Uterus (tissue), 4 donors: ENCODE results near the gene GATA6. TPM values are rescaled to one million over a fixed set of nuclear protein-coding genes. Genes with fewer than 3 reads are reported as not detected.
A peak's percentile ranks its signal among the peaks of the same experiment; 100 is the strongest.

Source experiments
- DNase-seq, 2 donors: peaks; one replicate each; pipeline ENCODE4 v3.0.0-alpha.2; 2019 to 2020
- H3K27ac ChIP-seq, 2 donors: fragments of 200-600 bp; sonication (generic); 1 replicate in 1 of 2; 2 replicates in 1 of 2; pipeline ENCODE4 v1.5.1; 2016 to 2018
- H3K27me3 ChIP-seq, 2 donors: fragments of 200-600 bp; sonication (generic); one replicate each; pipeline ENCODE4 v1.5.1; 2018 to 2019; ENCODE audit warnings: control low read depth in 1 of 2
- H3K36me3 ChIP-seq, 2 donors: fragments of 200-600 bp; sonication (generic); one replicate each; pipeline ENCODE4 v1.5.1; 2019; ENCODE audit warnings: control low read depth in 1 of 2
- H3K4me1 ChIP-seq, 2 donors: fragments of 200-600 bp; sonication (generic); one replicate each; pipeline ENCODE4 v1.5.1; 2018 to 2019; ENCODE audit warnings: control low read depth in 1 of 2
- H3K4me3 ChIP-seq, 2 donors: fragments of 200-600 bp; sonication (generic); 1 replicate in 1 of 2; 2 replicates in 1 of 2; pipeline ENCODE4 v1.5.1; 2018 to 2019; ENCODE audit warnings: mild to moderate bottlenecking in 1 of 2
- H3K9me3 ChIP-seq, 2 donors: fragments of 200-600 bp; sonication (generic); one replicate each; pipeline ENCODE4 v1.5.1; 2019; ENCODE audit warnings: control low read depth in 1 of 2
- CTCF ChIP-seq, 4 experiments: fragments of 200-600 bp in 2 of 4; fragments of 450-650 bp in 2 of 4; sonication (generic) in 2 of 4; IDR thresholded peaks; one replicate each; pipeline ENCODE4 v1.5.1; 2016 to 2019; ENCODE audit warnings: antibody characterized with exemption in 4 of 4, mild to moderate bottlenecking in 2 of 4, moderate library complexity in 1 of 4
- POLR2A ChIP-seq, 2 donors: fragments of 450-650 bp; IDR thresholded peaks; one replicate each; pipeline ENCODE4 v1.6.1; 2016; ENCODE audit warnings: antibody characterized with exemption in 2 of 2, mild to moderate bottlenecking in 1 of 2, moderate library complexity in 1 of 2
- intact Hi-C: fragments of 100-400 bp; cut with DNase I; formaldehyde crosslinking; loops from one replicate; pipeline ENCODE4 v1.15.1; 2023; ENCODE audit warnings: low total_unique reads
- total RNA-seq, 4 donors: library from RNA; depleted of rRNA in 3 of 4; stranded (reverse); fragments of >200 nt in 3 of 4; gene quantifications; one replicate each; pipeline versions ENCODE4 v1.1.0 to v1.2.4, GENCODE V29; 2014 to 2023
- donor health status: DM: yes; HTN: yes; CAD: no.

GATA6 gene
- total RNA-seq, 4 donors from 2014 or later = 28.2 to 59.6 (median 39.5) TPM

- H3K27ac ChIP-seq = peak overlapping the region; percentile 99 to 100
- peak overlapping the region; percentile 89 to 96 for H3K4me3 ChIP-seq
- H3K36me3 ChIP-seq = no peaks in the 10 kb centered on the region
- intact Hi-C loops = loop anchor here (10.0 kb wide), 1 partner anchor 398 kb away; no protein-coding TSS in a partner anchor
- H3K9me3 ChIP-seq = no peaks in the 10 kb centered on the region
- TF ChIP-seq CTCF (IDR thresholded peaks at IDR 0.05) (no peak), POLR2A (IDR thresholded peaks at IDR 0.05) (peak in 1 of 2 donors; percentile 13)
- no peaks in the 10 kb centered on the region for H3K4me1 ChIP-seq
- DNase-seq = peak; percentile 62 to 79
- no peaks in the 10 kb centered on the region for H3K27me3 ChIP-seq
Observed at GRCh38 chr18:22166069-22166950, 3.1 kb upstream of the GATA6 start.

GRCh38 chr18:22167091-22167470, 2.3 kb upstream of the GATA6 start:
- intact Hi-C loops = loop anchor here (10.0 kb wide), 1 partner anchor 398 kb away; no protein-coding TSS in a partner anchor
- no peak for TF ChIP-seq POLR2A (IDR thresholded peaks at IDR 0.05)
- TF ChIP-seq CTCF (IDR thresholded peaks at IDR 0.05) = no peak
- H3K9me3 ChIP-seq = no peaks in the 10 kb centered on the region
- H3K4me1 ChIP-seq = no peaks in the 10 kb centered on the region
- peak in 1 of 2 donors; percentile 46 for DNase-seq
- H3K36me3 ChIP-seq = no peaks in the 10 kb centered on the region
- H3K27ac ChIP-seq = peak overlapping the region; percentile 99 to 100
- no peaks in the 10 kb centered on the region for H3K27me3 ChIP-seq
- peak overlapping the region; percentile 89 to 96 for H3K4me3 ChIP-seq

GRCh38 chr18:22167471-22168241, 1.7 kb upstream of the GATA6 start:
- Histone ChIP-seq H3K4me1 (no peaks in the 10 kb centered on the region), H3K9me3 (no peaks in the 10 kb centered on the region), H3K36me3 (no peaks in the 10 kb centered on the region), H3K27ac (peak overlapping the region; percentile 99 to 100), H3K27me3 (no peaks in the 10 kb centered on the region), H3K4me3 (peak overlapping the region; percentile 89 to 96)
- intact Hi-C loops = loop anchor here (10.0 kb wide), 1 partner anchor 397 kb away; no protein-coding TSS in a partner anchor
- TF ChIP-seq CTCF (IDR thresholded peaks at IDR 0.05) (no peak), POLR2A (IDR thresholded peaks at IDR 0.05) (peak in 1 of 2 donors; percentile 19)
- peak; percentile 44 to 48 for DNase-seq

GRCh38 chr18:22168360-22168921, 948 bp upstream of the GATA6 start:
- TF ChIP-seq POLR2A (IDR thresholded peaks at IDR 0.05) = no peak
- peak in 1 of 4 experiments; percentile 28 for TF ChIP-seq CTCF (IDR thresholded peaks at IDR 0.05)
- no peaks in the 10 kb centered on the region for H3K27me3 ChIP-seq
- peak; percentile 40 for DNase-seq
- intact Hi-C loops = loop anchor here (10.0 kb wide), 1 partner anchor 396 kb away; no protein-coding TSS in a partner anchor
- no peaks in the 10 kb centered on the region for H3K36me3 ChIP-seq
- H3K4me1 ChIP-seq = no peaks in the 10 kb centered on the region
- peak overlapping the region; percentile 89 to 96 for H3K4me3 ChIP-seq
- H3K9me3 ChIP-seq = no peaks in the 10 kb centered on the region
- H3K27ac ChIP-seq = peak overlapping the region; percentile 99 to 100
